NOMO-1 treated with DMSO at 0.1 percent for 48 hours (cell line): Measurements from ENCODE around the gene SUPT20H.

Experiments
- DNase-seq: peaks from one replicate; lab custom pipeline; 2025; ENCODE audit not compliant: unreplicated experiment; lab: John Stamatoyannopoulos, UW

The SUPT20H gene

GRCh38 chr13:37058910-37059847, at the start of gene SUPT20H:
Gene SUPT20H (minus strand): TSS chr13:37059688. CDS start chr13:37051490, 8,198 bp downstream.
- peak; percentile 82 for DNase-seq

GRCh38 chr13:37109051-37109678, 49.7 kb upstream of the SUPT20H start:
- peak; percentile 5 for DNase-seq

GRCh38 chr13:37107868-37108267, 48.4 kb upstream of the SUPT20H start:
- DNase-seq, result no peak

- DNase-seq, result no peak
These were observed 48.0 kb upstream of the SUPT20H start for GRCh38 chr13:37107456-37107855.

- DNase-seq, result no peak
These were observed 47.2 kb upstream of the SUPT20H start for GRCh38 chr13:37106642-37107041.

- no peak for DNase-seq
These were observed 45.8 kb upstream of the SUPT20H start, which contains the start of gene CSNK1A1L for GRCh38 chr13:37105251-37105714. Gene CSNK1A1L (minus strand): TSS chr13:37105664. CDS start chr13:37105256, 408 bp downstream.

- DNase-seq, result no peak
These were observed 43.4 kb upstream of the SUPT20H start for GRCh38 chr13:37102896-37103295.

- no peak for DNase-seq
These were observed 41.7 kb upstream of the SUPT20H start for GRCh38 chr13:37101201-37101600.

- DNase-seq, result no peak
These were observed 41.2 kb upstream of the SUPT20H start for GRCh38 chr13:37100731-37101130.

GRCh38 chr13:37097076-37097475, 37.6 kb upstream of the SUPT20H start:
- DNase-seq, result no peak

GRCh38 chr13:37094840-37095239, 35.4 kb upstream of the SUPT20H start:
- DNase-seq, result peak; percentile 8

- DNase-seq, result no peak
These were observed 34.6 kb upstream of the SUPT20H start for GRCh38 chr13:37094099-37094498.

GRCh38 chr13:37091835-37092234, 32.3 kb upstream of the SUPT20H start:
- no peak for DNase-seq

GRCh38 chr13:37090912-37091311, 31.4 kb upstream of the SUPT20H start:
- no peak for DNase-seq

- DNase-seq, result no peak
These were observed 30.0 kb upstream of the SUPT20H start for GRCh38 chr13:37089495-37089894.

- DNase-seq, result peak; percentile 82
These were observed 28.0 kb upstream of the SUPT20H start for GRCh38 chr13:37087486-37087885.

GRCh38 chr13:37085606-37086005, 26.1 kb upstream of the SUPT20H start:
- DNase-seq, result no peak

- no peak for DNase-seq
These were observed 17.3 kb upstream of the SUPT20H start for GRCh38 chr13:37076818-37077217.

- DNase-seq, result no peak
These were observed 15.7 kb upstream of the SUPT20H start for GRCh38 chr13:37075164-37075563.

- peak; percentile 48 for DNase-seq
These were observed 15.2 kb upstream of the SUPT20H start for GRCh38 chr13:37074703-37075102.

- no peak for DNase-seq
These were observed 12.5 kb upstream of the SUPT20H start for GRCh38 chr13:37072024-37072423.

- no peak for DNase-seq
These were observed 11.5 kb upstream of the SUPT20H start for GRCh38 chr13:37070956-37071355.
